DOHH2 (cell line): ENCODE data around the gene SCAMP5.

ENCODE experiments used
- H3F3A ChIP-seq: fragments of 200-600 bp; sonication (generic), shearing (Covaris generic); 2 replicates; pipeline ENCODE4 v1.6.0; 2016; ENCODE audit warnings: antibody characterized with exemption, mild to moderate bottlenecking; ENCODE audit not compliant: control insufficient read depth, insufficient read depth
- H3K27ac ChIP-seq: fragments of 200-600 bp; sonication (generic); 2 replicates; pipeline ENCODE4 v1.5.1; 2014; ENCODE audit warnings: low read depth, mild to moderate bottlenecking, low read length, moderate library complexity
- H3K27me3 ChIP-seq: fragments of 200-600 bp; sonication (generic); 2 replicates; pipeline ENCODE4 v1.6.1; 2014; ENCODE audit warnings: mild to moderate bottlenecking, low read length, mixed read lengths; ENCODE audit not compliant: control insufficient read depth
- H3K36me3 ChIP-seq: fragments of 200-600 bp; sonication (generic); 2 replicates; pipeline ENCODE4 v1.6.1; 2014; ENCODE audit warnings: mild to moderate bottlenecking, low read length, moderate library complexity, mixed read lengths; ENCODE audit not compliant: control insufficient read depth
- H3K4me1 ChIP-seq: fragments of 200-600 bp; sonication (generic); 2 replicates; pipeline ENCODE4 v1.6.1; 2014; ENCODE audit warnings: mild to moderate bottlenecking, low read length, mixed read lengths; ENCODE audit not compliant: control insufficient read depth
- H3K4me2 ChIP-seq: fragments of 200-600 bp; sonication (generic); 2 replicates; pipeline ENCODE4 v1.6.0; 2014; ENCODE audit warnings: mild to moderate bottlenecking, low read length, moderate library complexity
- H3K4me3 ChIP-seq: fragments of 200-600 bp; sonication (generic); 2 replicates; pipeline ENCODE4 v1.5.1; 2014; ENCODE audit warnings: mild to moderate bottlenecking, low read length, mixed read lengths
- H3K79me2 ChIP-seq: fragments of 200-600 bp; sonication (generic); 2 replicates; pipeline ENCODE4 v1.6.1; 2014; ENCODE audit warnings: mild to moderate bottlenecking, low read length, mixed read lengths; ENCODE audit not compliant: control insufficient read depth
- H3K9me2 ChIP-seq: fragments of 200-600 bp; sonication (generic); replicated peaks from 2 replicates; pipeline ENCODE4 v1.6.1; 2014; ENCODE audit warnings: mild to moderate bottlenecking, low read length, mixed read lengths; ENCODE audit not compliant: control insufficient read depth
- H3K9me3 ChIP-seq: fragments of 200-600 bp; sonication (generic); 2 replicates; pipeline ENCODE4 v1.6.1; 2014; ENCODE audit warnings: antibody characterized with exemption, low read length, mixed read lengths; ENCODE audit not compliant: control insufficient read depth, insufficient read depth
- H4K20me1 ChIP-seq: fragments of 200-600 bp; sonication (generic); 2 replicates; pipeline ENCODE4 v1.6.0; 2014; ENCODE audit warnings: low read depth, mild to moderate bottlenecking, antibody characterized with exemption, low read length, moderate library complexity; ENCODE audit not compliant: control insufficient read depth, insufficient read depth
- EZH2phosphoT487 ChIP-seq: fragments of 200-600 bp; sonication (generic); IDR thresholded peaks from 2 replicates; pipeline ENCODE4 v1.6.1; 2017; ENCODE audit warnings: borderline replicate concordance, mild to moderate bottlenecking, antibody characterized with exemption, low read length, moderate library complexity, mixed read lengths
- TF ChIP-seq, protein P1 (sequence below): fragments of 200-600 bp; sonication (generic); IDR thresholded peaks from one replicate; pipeline ENCODE4 v1.5.1; 2014; ENCODE audit warnings: antibody characterized with exemption, mild to moderate bottlenecking, low read depth, low read length; ENCODE audit not compliant: poor library complexity, severe bottlenecking

The SCAMP5 gene

DNA sequence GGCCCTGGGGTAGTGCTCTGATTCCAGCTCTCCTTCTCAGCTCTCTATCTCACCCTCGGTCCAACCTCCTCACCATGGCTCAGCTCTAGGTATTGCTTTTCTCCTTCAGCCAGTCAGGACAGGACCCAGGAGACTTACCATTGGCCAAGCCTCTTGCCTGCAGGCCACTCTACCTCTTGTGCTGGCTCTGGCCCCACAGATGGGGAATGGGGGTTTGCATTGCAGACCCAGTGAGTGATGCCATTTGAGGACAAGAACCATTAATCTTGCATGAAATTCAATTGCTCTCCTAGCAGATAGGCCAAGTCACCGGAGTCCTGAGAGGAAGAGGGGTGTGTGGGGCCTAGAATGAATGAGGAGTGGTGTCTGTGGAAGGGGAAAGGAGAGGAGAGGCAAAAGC is 32.7 kb upstream of the SCAMP5 start:
- no peak overlapping the region for H3K4me3 ChIP-seq
- no peaks in the 10 kb centered on the region for H3K36me3 ChIP-seq
- H3K9me3 ChIP-seq = no peaks in the 10 kb centered on the region
- no peak overlapping the region for H3K4me2 ChIP-seq
- H3F3A ChIP-seq = peaks cover 7% of the 10 kb centered on the region
- no peaks in the 10 kb centered on the region for H3K9me2 ChIP-seq
- no peaks in the 10 kb centered on the region for H4K20me1 ChIP-seq
- no peak overlapping the region for H3K27ac ChIP-seq
- no peak for TF ChIP-seq EZH2phosphoT487
- TF ChIP-seq, protein P1, sequence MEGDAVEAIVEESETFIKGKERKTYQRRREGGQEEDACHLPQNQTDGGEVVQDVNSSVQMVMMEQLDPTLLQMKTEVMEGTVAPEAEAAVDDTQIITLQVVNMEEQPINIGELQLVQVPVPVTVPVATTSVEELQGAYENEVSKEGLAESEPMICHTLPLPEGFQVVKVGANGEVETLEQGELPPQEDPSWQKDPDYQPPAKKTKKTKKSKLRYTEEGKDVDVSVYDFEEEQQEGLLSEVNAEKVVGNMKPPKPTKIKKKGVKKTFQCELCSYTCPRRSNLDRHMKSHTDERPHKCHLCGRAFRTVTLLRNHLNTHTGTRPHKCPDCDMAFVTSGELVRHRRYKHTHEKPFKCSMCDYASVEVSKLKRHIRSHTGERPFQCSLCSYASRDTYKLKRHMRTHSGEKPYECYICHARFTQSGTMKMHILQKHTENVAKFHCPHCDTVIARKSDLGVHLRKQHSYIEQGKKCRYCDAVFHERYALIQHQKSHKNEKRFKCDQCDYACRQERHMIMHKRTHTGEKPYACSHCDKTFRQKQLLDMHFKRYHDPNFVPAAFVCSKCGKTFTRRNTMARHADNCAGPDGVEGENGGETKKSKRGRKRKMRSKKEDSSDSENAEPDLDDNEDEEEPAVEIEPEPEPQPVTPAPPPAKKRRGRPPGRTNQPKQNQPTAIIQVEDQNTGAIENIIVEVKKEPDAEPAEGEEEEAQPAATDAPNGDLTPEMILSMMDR = no peak
- H3K4me1 ChIP-seq = peaks cover 60% of the 10 kb centered on the region
- peaks cover 20% of the 10 kb centered on the region for H3K27me3 ChIP-seq
- H3K79me2 ChIP-seq = no peaks in the 10 kb centered on the region

DNA sequence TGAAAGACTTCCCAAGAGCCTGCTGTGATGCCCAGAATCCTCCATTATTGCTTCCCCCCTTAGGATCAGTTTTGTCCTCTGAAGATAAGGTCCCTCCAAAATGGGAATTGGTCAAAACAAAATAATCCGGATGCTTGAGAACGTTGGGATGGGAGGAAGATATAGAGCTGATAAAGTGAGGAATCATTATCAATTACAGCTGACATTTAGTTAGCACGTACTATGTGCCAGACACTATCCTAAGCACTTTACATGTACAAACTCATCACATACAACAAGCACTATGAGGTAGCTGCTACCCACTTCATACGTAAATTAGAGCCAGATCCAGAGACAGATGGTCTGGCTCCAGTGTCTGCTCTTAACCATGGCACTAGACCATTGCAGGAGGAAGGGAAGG is 32.1 kb upstream of the SCAMP5 start:
- Histone ChIP-seq H3K36me3 (no peaks in the 10 kb centered on the region), H3K27me3 (peaks cover 16% of the 10 kb centered on the region), H3F3A (peaks cover 9% of the 10 kb centered on the region), H3K9me2 (no peaks in the 10 kb centered on the region), H3K4me2 (no peak overlapping the region), H3K4me3 (no peak overlapping the region), H3K79me2 (no peaks in the 10 kb centered on the region), H3K27ac (no peak overlapping the region), H3K4me1 (peaks cover 61% of the 10 kb centered on the region), H3K9me3 (no peaks in the 10 kb centered on the region), H4K20me1 (no peaks in the 10 kb centered on the region)
- TF ChIP-seq, protein P1 = no peak
- no peak for TF ChIP-seq EZH2phosphoT487

- peaks cover under 1% of the 10 kb centered on the region; the same call in 1 of the 2 replicates for H3K27me3 ChIP-seq
- no peaks in the 10 kb centered on the region for H3K9me3 ChIP-seq
- peak overlapping the region; percentile 54 for H3K4me2 ChIP-seq
- H3K27ac ChIP-seq = peak overlapping the region; percentile 25
- no peaks in the 10 kb centered on the region for H3K36me3 ChIP-seq
- H4K20me1 ChIP-seq = no peaks in the 10 kb centered on the region
- no peaks in the 10 kb centered on the region for H3K9me2 ChIP-seq
- TF ChIP-seq, protein P1 = no peak
- TF ChIP-seq EZH2phosphoT487 = no peak
- no peaks in the 10 kb centered on the region for H3K79me2 ChIP-seq
- peak overlapping the region; percentile 39; the same call in 1 of the 2 replicates for H3K4me3 ChIP-seq
- peaks cover 51% of the 10 kb centered on the region for H3K4me1 ChIP-seq
- H3F3A ChIP-seq = peaks cover 9% of the 10 kb centered on the region
These were observed 30.6 kb upstream of the SCAMP5 start for GRCh38 chr15:74964794-74965193.
